K562 (cell line): ENCODE measurements around the gene GEMIN4. TPM values are rescaled to one million over a fixed set of nuclear protein-coding genes. Genes with fewer than 3 reads are reported as not detected.

Source experiments
- CCNT2 ChIP-seq: IDR thresholded peaks from 2 replicates; pipeline ENCODE4 v1.6.1; 2011; ENCODE audit warnings: borderline replicate concordance, low read depth, mild to moderate bottlenecking, moderate library complexity, mixed read lengths, low read length; ENCODE audit not compliant: insufficient read length; ENCODE audit errors: extremely low read depth
- CTCF ChIP-seq, 3 experiments: IDR thresholded peaks in 2 of 3; conservative IDR thresholded peaks in 1 of 3; 2 replicates each; pipeline ENCODE4 v1.5.1; 2011 to 2012; ENCODE audit warnings: low read length in 3 of 3, mild to moderate bottlenecking in 3 of 3, control low read depth in 2 of 3, improper control_type of control experiment in 1 of 3, inconsistent platforms in 1 of 3, low read depth in 1 of 3, mixed read lengths in 1 of 3, moderate library complexity in 1 of 3; ENCODE audit not compliant: insufficient read depth in 2 of 3
- EGR1 ChIP-seq: fragments of 450-650 bp; conservative IDR thresholded peaks from 2 replicates; pipeline ENCODE4 v1.6.1; 2017; ENCODE audit warnings: mild to moderate bottlenecking
- ELF4 ChIP-seq: fragments of 450-650 bp; formaldehyde crosslinking; IDR thresholded peaks from 2 replicates; pipeline ENCODE4 v1.4.0; 2022; ENCODE audit warnings: missing genetic modification characterization
- POU5F1 ChIP-seq: fragments of 150-350 bp; IDR thresholded peaks from 2 replicates; pipeline ENCODE4 v1.6.1; 2014; ENCODE audit warnings: borderline replicate concordance, low read length, low read depth, mild to moderate bottlenecking; ENCODE audit not compliant: partially characterized antibody
- RBM34 ChIP-seq: fragments of 200-400 bp; formaldehyde crosslinking; IDR thresholded peaks from 2 replicates; pipeline ENCODE4 v1.6.1; 2018; ENCODE audit warnings: low read length, borderline replicate concordance; ENCODE audit not compliant: insufficient read depth
- SETDB1 ChIP-seq: IDR thresholded peaks from one replicate; pipeline ENCODE4 v1.6.1; 2012; ENCODE audit warnings: low read length, control low read depth, inconsistent platforms
- SIN3A ChIP-seq, 2 experiments: fragments of 150-350 bp in 1 of 2; IDR thresholded peaks; 2 replicates each; pipeline ENCODE4 v1.6.1; 2011 to 2016; ENCODE audit warnings: borderline replicate concordance in 2 of 2, low read depth in 2 of 2, low read length in 2 of 2, mild to moderate bottlenecking in 2 of 2, moderate library complexity in 2 of 2; ENCODE audit not compliant: control insufficient read depth in 1 of 2
- SMAD3 ChIP-seq: fragments of 450-650 bp; formaldehyde crosslinking; conservative IDR thresholded peaks from 2 replicates; pipeline ENCODE4 v1.4.0; 2020; ENCODE audit warnings: mild to moderate bottlenecking
- SRSF3 ChIP-seq: fragments of 200-400 bp; formaldehyde crosslinking; IDR thresholded peaks from 2 replicates; pipeline ENCODE4 v1.6.1; 2016; ENCODE audit warnings: mild to moderate bottlenecking, low read length, moderate library complexity; ENCODE audit not compliant: insufficient read depth
- TBL1XR1 ChIP-seq, 2 experiments: IDR thresholded peaks; 2 replicates each; pipeline ENCODE4 v1.6.1; 2012; ENCODE audit warnings: improper control_type of control experiment in 2 of 2, low read length in 2 of 2, mild to moderate bottlenecking in 1 of 2
- U2AF1 ChIP-seq: fragments of 200-400 bp; formaldehyde crosslinking; optimal IDR thresholded peaks from 2 replicates; pipeline ENCODE3; 2017; ENCODE audit warnings: mild to moderate bottlenecking, low read depth, low read length, moderate library complexity
- ZEB2 ChIP-seq: fragments of 450-650 bp; IDR thresholded peaks from 2 replicates; pipeline ENCODE4 v1.6.1; 2016
- ZNF121 ChIP-seq: sonication (generic); formaldehyde crosslinking; conservative IDR thresholded peaks from 2 replicates; pipeline ENCODE4 v1.8.0; 2022; ENCODE audit warnings: missing genetic modification reagents
- ZNF347 ChIP-seq: fragments of 450-650 bp; formaldehyde crosslinking; IDR thresholded peaks from 2 replicates; pipeline ENCODE4 v1.4.0; 2020; ENCODE audit warnings: low read depth, mild to moderate bottlenecking, moderate library complexity
- ZNF436 ChIP-seq: fragments of 250-450, 450-650 bp; sonication (Bioruptor Pico); formaldehyde crosslinking; IDR thresholded peaks from 2 replicates; pipeline ENCODE4 v1.7.0; 2020; ENCODE audit warnings: mild to moderate bottlenecking
- ZSCAN29 ChIP-seq: fragments of 450-650 bp; IDR thresholded peaks from 2 replicates; pipeline ENCODE4 v1.6.1; 2017
- polyA plus RNA-seq, 8 experiments: library from polyadenylated mRNA; depleted of rRNA in 4 of 8; stranded (reverse) in 5 of 8; unstranded in 3 of 8; fragments of >200 nt; fragmentation: Nextera tagmentation in 2 of 8; fragmentation: Illumina TruSeq in 1 of 8; extraction: Ambion mirVana in 2 of 8; extraction: Trizol in 1 of 8; gene quantifications; 2 replicates each; pipeline versions ENCODE4 v1.2.1 to v1.2.3, GENCODE V29; 2011 to 2014; ENCODE audit warnings: inconsistent platforms in 1 of 8, missing spikeins in 1 of 8
- total RNA-seq, 7 experiments: library from RNA; depleted of rRNA in 6 of 7; stranded (reverse); fragments of >200 nt in 6 of 7; fragmentation: Illumina TruSeq in 2 of 7; extraction: Trizol in 2 of 7; gene quantifications; 2 replicates each; pipeline versions ENCODE4 v1.2.1 to v1.2.3, GENCODE V29; 2011 to 2021; ENCODE audit warnings: low replicate concordance in 1 of 7
- TF ChIP-seq, protein P1 (sequence below): fragments of 250-450 bp; sonication (Bioruptor Pico); IDR thresholded peaks from 2 replicates; pipeline ENCODE4 v1.8.0; 2022; ENCODE audit warnings: moderate library complexity, mild to moderate bottlenecking, inconsistent platforms
- TF ChIP-seq, protein P2 (sequence below): fragments of 450-650 bp; IDR thresholded peaks from one replicate; pipeline ENCODE4 v1.6.1; 2018; ENCODE audit warnings: mild to moderate bottlenecking, moderate library complexity; ENCODE audit not compliant: partially characterized antibody
- TF ChIP-seq, protein P3 (sequence below): sonication (generic); formaldehyde crosslinking; IDR thresholded peaks from 2 replicates; pipeline ENCODE4 v1.8.1; 2022; ENCODE audit warnings: missing genetic modification reagents

GEMIN4 gene
- total and polyA plus RNA-seq, 9 of the 15 experiments (the other 6 are each of a cell fraction or from before 2014, with no cell fraction given) = 1.8 to 42.5 (median 10.8) TPM

GRCh38 chr17:781805-782731 is 30.0 kb upstream of the GEMIN4 start, which contains the start of the genes GLOD4 and MRM3 (continued):
- TF ChIP-seq CTCF (IDR thresholded peaks at IDR 0.05 in 2 of 3, conservative IDR thresholded peaks at IDR 0.05 in 1 of 3; ENCODE audit: insufficient read depth in 2 of 3, low read depth in 1 of 3, low read length in 3 of 3) (peak in 1 of 3 experiments; percentile 9; a peak in 1 of 6 replicates), SETDB1 (no peak), ELF4 (no peak), ZEB2 (no peak), CCNT2 (no peak), SRSF3 (no peak), POU5F1 (no peak), TBL1XR1 (IDR thresholded peaks at IDR 0.05; ENCODE audit: low read length in 2 of 2) (peak in 1 of 2 experiments; percentile 96; a peak in 2 of 4 replicates), ZNF347 (no peak), ZNF121 (CRISPR knock-in tag) (no peak), EGR1 (no peak), SMAD3 (CRISPR knock-in tag) (no peak), SIN3A (IDR thresholded peaks at IDR 0.05; ENCODE audit: borderline replicate concordance in 2 of 2, control insufficient read depth in 1 of 2, low read depth in 2 of 2, low read length in 2 of 2) (peak; percentile 89 to 91; a peak in 2 of 4 replicates), RBM34 (no peak), ZSCAN29 (no peak), U2AF1 (no peak), ZNF436 (CRISPR knock-in tag) (no peak)
- TF ChIP-seq, protein P1, sequence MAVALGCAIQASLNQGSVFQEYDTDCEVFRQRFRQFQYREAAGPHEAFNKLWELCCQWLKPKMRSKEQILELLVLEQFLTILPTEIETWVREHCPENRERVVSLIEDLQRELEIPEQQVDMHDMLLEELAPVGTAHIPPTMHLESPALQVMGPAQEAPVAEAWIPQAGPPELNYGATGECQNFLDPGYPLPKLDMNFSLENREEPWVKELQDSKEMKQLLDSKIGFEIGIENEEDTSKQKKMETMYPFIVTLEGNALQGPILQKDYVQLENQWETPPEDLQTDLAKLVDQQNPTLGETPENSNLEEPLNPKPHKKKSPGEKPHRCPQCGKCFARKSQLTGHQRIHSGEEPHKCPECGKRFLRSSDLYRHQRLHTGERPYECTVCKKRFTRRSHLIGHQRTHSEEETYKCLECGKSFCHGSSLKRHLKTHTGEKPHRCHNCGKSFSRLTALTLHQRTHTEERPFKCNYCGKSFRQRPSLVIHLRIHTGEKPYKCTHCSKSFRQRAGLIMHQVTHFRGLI = no peak
- TF ChIP-seq, protein P2, sequence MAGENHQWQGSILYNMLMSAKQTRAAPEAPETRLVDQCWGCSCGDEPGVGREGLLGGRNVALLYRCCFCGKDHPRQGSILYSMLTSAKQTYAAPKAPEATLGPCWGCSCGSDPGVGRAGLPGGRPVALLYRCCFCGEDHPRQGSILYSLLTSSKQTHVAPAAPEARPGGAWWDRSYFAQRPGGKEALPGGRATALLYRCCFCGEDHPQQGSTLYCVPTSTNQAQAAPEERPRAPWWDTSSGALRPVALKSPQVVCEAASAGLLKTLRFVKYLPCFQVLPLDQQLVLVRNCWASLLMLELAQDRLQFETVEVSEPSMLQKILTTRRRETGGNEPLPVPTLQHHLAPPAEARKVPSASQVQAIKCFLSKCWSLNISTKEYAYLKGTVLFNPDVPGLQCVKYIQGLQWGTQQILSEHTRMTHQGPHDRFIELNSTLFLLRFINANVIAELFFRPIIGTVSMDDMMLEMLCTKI = no peak
- TF ChIP-seq, protein P3, sequence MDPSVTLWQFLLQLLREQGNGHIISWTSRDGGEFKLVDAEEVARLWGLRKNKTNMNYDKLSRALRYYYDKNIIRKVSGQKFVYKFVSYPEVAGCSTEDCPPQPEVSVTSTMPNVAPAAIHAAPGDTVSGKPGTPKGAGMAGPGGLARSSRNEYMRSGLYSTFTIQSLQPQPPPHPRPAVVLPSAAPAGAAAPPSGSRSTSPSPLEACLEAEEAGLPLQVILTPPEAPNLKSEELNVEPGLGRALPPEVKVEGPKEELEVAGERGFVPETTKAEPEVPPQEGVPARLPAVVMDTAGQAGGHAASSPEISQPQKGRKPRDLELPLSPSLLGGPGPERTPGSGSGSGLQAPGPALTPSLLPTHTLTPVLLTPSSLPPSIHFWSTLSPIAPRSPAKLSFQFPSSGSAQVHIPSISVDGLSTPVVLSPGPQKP (CRISPR knock-in tag) = no peak
